Measurements from ENCODE around the gene KRT6B.

DNA sequence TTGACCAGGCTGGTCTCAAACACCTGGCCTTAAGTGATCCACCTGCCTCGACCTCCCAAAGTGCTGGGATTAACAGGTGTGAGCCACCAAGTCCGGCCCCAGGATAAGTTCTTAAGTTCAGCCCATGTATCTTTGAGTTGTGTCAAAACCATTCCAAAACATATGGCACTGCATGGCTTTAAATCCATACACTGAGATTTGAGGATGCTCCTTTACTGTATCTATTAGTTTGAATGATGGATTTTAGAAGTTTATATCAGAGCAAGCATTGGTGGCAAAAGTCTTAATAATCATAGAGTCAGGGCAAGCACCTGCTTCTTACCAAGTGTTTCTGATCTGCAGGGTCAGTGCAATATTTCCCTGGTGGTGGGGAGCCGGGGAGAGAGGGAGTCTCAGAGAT lies 6.1 kb downstream of the KRT6B start:
- TF ChIP-seq EZH2 (IDR thresholded peaks at IDR 0.05; ENCODE audit: borderline replicate concordance, low read depth, low read length, poor library complexity, severe bottlenecking), result no peak
- TF ChIP-seq CTCF (conservative IDR thresholded peaks at IDR 0.05; ENCODE audit: low read depth, low read length), result no peak
